ENCODE results near the gene ZBTB7C. TPM values are rescaled to one million over a fixed set of nuclear protein-coding genes. Genes with fewer than 3 reads are reported as not detected.

Gene ZBTB7C
- total RNA-seq, 3 donors from 2014 or later (not counting 1 experiment from before 2014, with no cell fraction given) = 0.07 TPM; not detected in 2

GRCh38 chr18:48013162-48013561, 396.0 kb downstream of the ZBTB7C start:
- H3K27me3 Mint-ChIP-seq (ENCODE audit: low read depth in 2 of 2) = peaks cover 8 to 18% of the 10 kb centered on the region in 2 donors
- H3K4me1 Mint-ChIP-seq = peaks cover 20 to 31% of the 10 kb centered on the region in 2 donors
- no peaks in the 10 kb centered on the region for H3K36me3 Mint-ChIP-seq
- Histone ChIP-seq H3K27ac (ENCODE audit: low read length) (no peak overlapping the region), H3K4me3 (ENCODE audit: low read length) (no peak overlapping the region), H3K36me3 (ENCODE audit: control insufficient read depth, insufficient read depth, low read length) (no peaks in the 10 kb centered on the region), H3K4me1 (ENCODE audit: control insufficient read depth, insufficient read depth, low read length) (peaks cover 5% of the 10 kb centered on the region), H3K9me3 (ENCODE audit: control insufficient read depth, insufficient read depth, low read length) (no peaks in the 10 kb centered on the region), H3K27me3 (ENCODE audit: control insufficient read depth, insufficient read depth, low read length) (peaks cover 6% of the 10 kb centered on the region)
- DNase-seq (no peak), ATAC-seq (no peak)
- WGBS (ENCODE audit: insufficient coverage) = 49% methylated on average over 3 of the region's 4 CpGs
- no peak overlapping the region for H3K4me3 Mint-ChIP-seq
- intact Hi-C loops (cut with micrococcal nuclease) = no loop called here
- no peak overlapping the region for H3K27ac Mint-ChIP-seq
- peaks cover 0 to 3% of the 10 kb centered on the region in 2 donors for H3K9me3 Mint-ChIP-seq
- TF ChIP-seq CTCF (IDR thresholded peaks at IDR 0.05) = no peak

- DNase-seq (no peak), ATAC-seq (no peak)
- Mint-ChIP-seq H3K27ac (no peak overlapping the region), H3K9me3 (peaks cover 0 to 3% of the 10 kb centered on the region in 2 donors), H3K36me3 (no peaks in the 10 kb centered on the region), H3K4me3 (no peak overlapping the region), H3K4me1 (peaks cover 20 to 35% of the 10 kb centered on the region in 2 donors), H3K27me3 (ENCODE audit: low read depth in 2 of 2) (peaks cover 10 to 11% of the 10 kb centered on the region in 2 donors)
- Histone ChIP-seq H3K27me3 (ENCODE audit: control insufficient read depth, insufficient read depth, low read length) (peaks cover 9% of the 10 kb centered on the region), H3K4me3 (ENCODE audit: low read length) (no peak overlapping the region), H3K4me1 (ENCODE audit: control insufficient read depth, insufficient read depth, low read length) (peaks cover 12% of the 10 kb centered on the region), H3K36me3 (ENCODE audit: control insufficient read depth, insufficient read depth, low read length) (no peaks in the 10 kb centered on the region), H3K27ac (ENCODE audit: low read length) (no peak overlapping the region), H3K9me3 (ENCODE audit: control insufficient read depth, insufficient read depth, low read length) (no peaks in the 10 kb centered on the region)
- intact Hi-C loops (cut with micrococcal nuclease) = no loop called here
- WGBS (ENCODE audit: insufficient coverage) = 72% methylated on average over 6 of the region's 6 CpGs
- no peak for TF ChIP-seq CTCF (IDR thresholded peaks at IDR 0.05)
Observed at GRCh38 chr18:48011926-48012465, 397.2 kb downstream of the ZBTB7C start.

- Mint-ChIP-seq H3K9me3 (peaks cover 0 to 3% of the 10 kb centered on the region in 2 donors), H3K27ac (no peak overlapping the region), H3K27me3 (ENCODE audit: low read depth in 2 of 2) (peaks cover 6 to 12% of the 10 kb centered on the region in 2 donors), H3K36me3 (no peaks in the 10 kb centered on the region), H3K4me1 (peaks cover 20 to 35% of the 10 kb centered on the region in 2 donors), H3K4me3 (no peak overlapping the region)
- Histone ChIP-seq H3K27ac (ENCODE audit: low read length) (no peak overlapping the region), H3K36me3 (ENCODE audit: control insufficient read depth, insufficient read depth, low read length) (no peaks in the 10 kb centered on the region), H3K27me3 (ENCODE audit: control insufficient read depth, insufficient read depth, low read length) (peaks cover 9% of the 10 kb centered on the region), H3K4me1 (ENCODE audit: control insufficient read depth, insufficient read depth, low read length) (peaks cover 12% of the 10 kb centered on the region), H3K9me3 (ENCODE audit: control insufficient read depth, insufficient read depth, low read length) (no peaks in the 10 kb centered on the region), H3K4me3 (ENCODE audit: low read length) (no peak overlapping the region)
- DNase-seq (no peak), ATAC-seq (no peak)
- intact Hi-C loops (cut with micrococcal nuclease) = no loop called here
- TF ChIP-seq CTCF (IDR thresholded peaks at IDR 0.05) = no peak
- 100% methylated on average over 2 of the region's 2 CpGs for WGBS (ENCODE audit: insufficient coverage)
Observed at GRCh38 chr18:48010264-48010663, 398.9 kb downstream of the ZBTB7C start.
